Trophoblast cell (in vitro differentiated cells and primary cell): ENCODE results near the gene CYTH1.

Experiments used
- DNase-seq, 2 donors: peaks; one replicate each; pipeline ENCODE4 v3.0.0-alpha.2; 2016
- H2AFZ ChIP-seq: 2 replicates; pipeline ENCODE4 v1.6.1; 2013; ENCODE audit warnings: low read length, moderate library complexity, mild to moderate bottlenecking; ENCODE audit not compliant: insufficient read depth, poor library complexity
- H2AK5ac ChIP-seq: 2 replicates; pipeline ENCODE4 v1.6.1; 2013; ENCODE audit warnings: mild to moderate bottlenecking, low read length
- H2BK120ac ChIP-seq: 2 replicates; pipeline ENCODE4 v1.6.1; 2013; ENCODE audit warnings: low read length, mild to moderate bottlenecking, moderate library complexity; ENCODE audit not compliant: insufficient read depth, poor library complexity
- H2BK12ac ChIP-seq: 2 replicates; pipeline ENCODE4 v1.6.1; 2013; ENCODE audit warnings: mild to moderate bottlenecking, low read length, moderate library complexity
- H2BK5ac ChIP-seq: 2 replicates; pipeline ENCODE4 v1.6.1; 2013; ENCODE audit warnings: low read length, low read depth, moderate library complexity, mild to moderate bottlenecking; ENCODE audit not compliant: poor library complexity
- H3K14ac ChIP-seq: 2 replicates; pipeline ENCODE4 v1.6.1; 2013; ENCODE audit warnings: mild to moderate bottlenecking, low read length
- H3K18ac ChIP-seq: 2 replicates; pipeline ENCODE4 v1.6.1; 2013; ENCODE audit warnings: mild to moderate bottlenecking, low read length
- H3K23ac ChIP-seq: 2 replicates; pipeline ENCODE4 v1.6.1; 2013; ENCODE audit warnings: low read length
- H3K27ac ChIP-seq: 2 replicates; pipeline ENCODE4 v1.5.1; 2013; ENCODE audit warnings: low read depth, mild to moderate bottlenecking, inconsistent platforms, low read length, moderate library complexity
- H3K27me3 ChIP-seq: 2 replicates; pipeline ENCODE4 v1.6.1; 2013; ENCODE audit warnings: inconsistent platforms, mild to moderate bottlenecking, low read length, moderate library complexity; ENCODE audit not compliant: insufficient read depth
- H3K36me3 ChIP-seq, 2 experiments: 1 replicate in 1 of 2; 2 replicates in 1 of 2; pipeline ENCODE4 v1.6.1; 2013; ENCODE audit warnings: low read length in 2 of 2, mild to moderate bottlenecking in 2 of 2, moderate library complexity in 1 of 2; ENCODE audit not compliant: insufficient read depth in 2 of 2, control insufficient read depth in 1 of 2
- H3K4ac ChIP-seq: 2 replicates; pipeline ENCODE4 v1.6.1; 2013; ENCODE audit warnings: low read depth, mild to moderate bottlenecking, low read length, moderate library complexity
- H3K4me1 ChIP-seq, 2 experiments: 1 replicate in 1 of 2; 2 replicates in 1 of 2; pipeline ENCODE4 v1.6.1; 2013; ENCODE audit warnings: low read length in 2 of 2, mild to moderate bottlenecking in 2 of 2, moderate library complexity in 1 of 2; ENCODE audit not compliant: insufficient read depth in 2 of 2, control insufficient read depth in 1 of 2
- H3K4me2 ChIP-seq: 2 replicates; pipeline ENCODE4 v1.6.1; 2013; ENCODE audit warnings: inconsistent platforms, mild to moderate bottlenecking, low read length, moderate library complexity
- H3K4me3 ChIP-seq: 2 replicates; pipeline ENCODE4 v1.5.1; 2013; ENCODE audit warnings: mild to moderate bottlenecking, low read depth, low read length, inconsistent platforms
- H3K79me1 ChIP-seq: one replicate; pipeline ENCODE4 v1.6.1; 2013; ENCODE audit warnings: low read length
- H3K79me2 ChIP-seq: 2 replicates; pipeline ENCODE4 v1.6.1; 2013; ENCODE audit warnings: low read length, mild to moderate bottlenecking; ENCODE audit not compliant: control insufficient read depth, insufficient read depth, poor library complexity
- H3K9ac ChIP-seq: 2 replicates; pipeline ENCODE4 v1.6.1; 2013; ENCODE audit warnings: mild to moderate bottlenecking, low read length
- H3K9me3 ChIP-seq: 2 replicates; pipeline ENCODE4 v1.6.1; 2013; ENCODE audit warnings: low read depth, mild to moderate bottlenecking, control low read depth, inconsistent platforms, low read length; ENCODE audit not compliant: insufficient read depth
- H4K12ac ChIP-seq: 2 replicates; pipeline ENCODE4 v1.6.1; 2013; ENCODE audit warnings: low read depth, mild to moderate bottlenecking, low read length, moderate library complexity
- H4K8ac ChIP-seq: 2 replicates; pipeline ENCODE4 v1.6.1; 2013; ENCODE audit warnings: low read depth, mild to moderate bottlenecking, low read length, moderate library complexity
- H4K91ac ChIP-seq: one replicate; pipeline ENCODE4 v1.6.1; 2013; ENCODE audit warnings: low read depth, mild to moderate bottlenecking, low read length, moderate library complexity
- WGBS: extraction: QIAGEN DNeasy Blood & Tissue Kit; methylation state at CpG from one replicate; pipeline ENCODE4 v1.1.7; 2013; ENCODE audit warnings: missing lambda C conversion rate; ENCODE audit not compliant: insufficient read length, insufficient coverage; ENCODE audit errors: extremely low coverage; 5-methylcytosine and 5-hydroxymethylcytosine counted together

CYTH1 gene

GRCh38 chr17:78819402-78819801 is 37.3 kb upstream of the CYTH1 start:
- DNase-seq, result no peak
- H3K9me3 ChIP-seq, result no peaks in the 10 kb centered on the region
- H3K23ac ChIP-seq, result no peak overlapping the region
- H3K4me3 ChIP-seq, result no peak overlapping the region
- H2AFZ ChIP-seq, result no peak overlapping the region
- H2BK12ac ChIP-seq, result no peak overlapping the region
- no peaks in the 10 kb centered on the region for H3K27me3 ChIP-seq
- H3K18ac ChIP-seq, result no peak overlapping the region
- no peak overlapping the region for H3K27ac ChIP-seq
- no peak overlapping the region for H3K4me2 ChIP-seq
- no peaks in the 10 kb centered on the region for H3K79me1 ChIP-seq
- no peak overlapping the region for H3K9ac ChIP-seq
- no peak overlapping the region for H2BK120ac ChIP-seq
- no peak overlapping the region for H4K8ac ChIP-seq
- H3K79me2 ChIP-seq, result no peaks in the 10 kb centered on the region
- H3K4me1 ChIP-seq, result peaks cover 6 to 11% of the 10 kb centered on the region in 2 experiments
- no peak overlapping the region for H4K12ac ChIP-seq
- peaks cover 55 to 72% of the 10 kb centered on the region in 2 experiments for H3K36me3 ChIP-seq
- H3K14ac ChIP-seq, result no peak overlapping the region
- WGBS, result no CpG with 5 or more reads among the region's 8 CpGs
- H2AK5ac ChIP-seq, result no peak overlapping the region
- no peak overlapping the region for H4K91ac ChIP-seq
- H3K4ac ChIP-seq, result no peak overlapping the region
- no peak overlapping the region for H2BK5ac ChIP-seq

GRCh38 chr17:78818932-78819331 is 36.9 kb upstream of the CYTH1 start:
- H2BK120ac ChIP-seq, result no peak overlapping the region
- H3K27ac ChIP-seq, result no peak overlapping the region
- peaks cover 6 to 11% of the 10 kb centered on the region in 2 experiments for H3K4me1 ChIP-seq
- H3K27me3 ChIP-seq, result no peaks in the 10 kb centered on the region
- no peak overlapping the region for H2BK5ac ChIP-seq
- H3K4me3 ChIP-seq, result no peak overlapping the region
- H3K4me2 ChIP-seq, result no peak overlapping the region
- no peak overlapping the region for H3K23ac ChIP-seq
- WGBS, result no CpG with 5 or more reads among the region's 6 CpGs
- H3K79me2 ChIP-seq, result no peaks in the 10 kb centered on the region
- H2AFZ ChIP-seq, result no peak overlapping the region
- H3K4ac ChIP-seq, result no peak overlapping the region
- H3K9me3 ChIP-seq, result no peaks in the 10 kb centered on the region
- no peak overlapping the region for H2AK5ac ChIP-seq
- no peak overlapping the region for H3K9ac ChIP-seq
- no peak overlapping the region for H3K14ac ChIP-seq
- H3K79me1 ChIP-seq, result no peaks in the 10 kb centered on the region
- H2BK12ac ChIP-seq, result no peak overlapping the region
- DNase-seq, result no peak
- no peak overlapping the region for H4K8ac ChIP-seq
- H4K91ac ChIP-seq, result no peak overlapping the region
- H4K12ac ChIP-seq, result no peak overlapping the region
- H3K18ac ChIP-seq, result no peak overlapping the region
- peaks cover 56 to 72% of the 10 kb centered on the region in 2 experiments for H3K36me3 ChIP-seq

GRCh38 chr17:78818152-78818846 is 36.2 kb upstream of the CYTH1 start:
- WGBS, result no CpG with 5 or more reads among the region's 19 CpGs
- H3K23ac ChIP-seq, result no peak overlapping the region
- H3K79me2 ChIP-seq, result no peaks in the 10 kb centered on the region
- H3K79me1 ChIP-seq, result no peaks in the 10 kb centered on the region
- H2BK12ac ChIP-seq, result no peak overlapping the region
- H3K4ac ChIP-seq, result no peak overlapping the region
- H4K91ac ChIP-seq, result no peak overlapping the region
- no peak overlapping the region for H2AK5ac ChIP-seq
- H3K27me3 ChIP-seq, result no peaks in the 10 kb centered on the region
- H3K36me3 ChIP-seq, result peaks cover 54 to 72% of the 10 kb centered on the region in 2 experiments
- no peak overlapping the region for H3K4me3 ChIP-seq
- no peak overlapping the region for H4K8ac ChIP-seq
- no peak overlapping the region for H2BK120ac ChIP-seq
- peaks cover 5 to 9% of the 10 kb centered on the region in 2 experiments for H3K4me1 ChIP-seq
- no peak overlapping the region for H3K18ac ChIP-seq
- no peak overlapping the region for H3K4me2 ChIP-seq
- no peak for DNase-seq
- no peak overlapping the region for H3K27ac ChIP-seq
- H2AFZ ChIP-seq, result no peak overlapping the region
- H3K9ac ChIP-seq, result no peak overlapping the region
- H3K14ac ChIP-seq, result no peak overlapping the region
- no peak overlapping the region for H4K12ac ChIP-seq
- H2BK5ac ChIP-seq, result no peak overlapping the region
- no peaks in the 10 kb centered on the region for H3K9me3 ChIP-seq

GRCh38 chr17:78817123-78817522 is 35.0 kb upstream of the CYTH1 start:
- Histone ChIP-seq H2BK5ac (no peak overlapping the region), H3K4me2 (no peak overlapping the region), H3K79me2 (no peaks in the 10 kb centered on the region), H3K18ac (no peak overlapping the region), H3K36me3 (peaks cover 62 to 75% of the 10 kb centered on the region in 2 experiments), H4K8ac (no peak overlapping the region), H3K9me3 (no peaks in the 10 kb centered on the region), H4K12ac (no peak overlapping the region), H3K27me3 (no peaks in the 10 kb centered on the region), H2AFZ (no peak overlapping the region), H4K91ac (no peak overlapping the region), H2AK5ac (no peak overlapping the region), H3K4me3 (no peak overlapping the region), H2BK120ac (no peak overlapping the region), H2BK12ac (no peak overlapping the region), H3K23ac (no peak overlapping the region), H3K14ac (no peak overlapping the region), H3K4ac (no peak overlapping the region), H3K27ac (no peak overlapping the region), H3K79me1 (no peaks in the 10 kb centered on the region), H3K4me1 (no peaks in the 10 kb centered on the region), H3K9ac (no peak overlapping the region)
- DNase-seq, result no peak
- WGBS, result no CpG with 5 or more reads among the region's 6 CpGs
